HCT116 (cell line): ENCODE measurements around the gene ADAT3.

Source experiments
- POLR2AphosphoS5 ChIP-seq: IDR thresholded peaks from 2 replicates; pipeline ENCODE4 v1.6.1; 2011; ENCODE audit warnings: mild to moderate bottlenecking, low read depth, low read length, moderate library complexity
- TF ChIP-seq, protein P1 (sequence below): IDR thresholded peaks from 2 replicates; pipeline ENCODE4 v1.6.1; 2012; ENCODE audit warnings: low read depth
- TF ChIP-seq, protein P2 (sequence below), 3 experiments: fragments of 200-600 bp in 1 of 3; sonication (generic) in 1 of 3; IDR thresholded peaks in 2 of 3; conservative IDR thresholded peaks in 1 of 3; 2 replicates each; pipeline ENCODE4 v1.5.1; 2012 to 2017; ENCODE audit warnings: low read depth in 2 of 3, low read length in 2 of 3, antibody characterized with exemption in 1 of 3, borderline replicate concordance in 1 of 3, control low read depth in 1 of 3, mild to moderate bottlenecking in 1 of 3, mixed read lengths in 1 of 3, mixed run types in 1 of 3, moderate library complexity in 1 of 3; ENCODE audit not compliant: insufficient read depth in 1 of 3

DNA sequence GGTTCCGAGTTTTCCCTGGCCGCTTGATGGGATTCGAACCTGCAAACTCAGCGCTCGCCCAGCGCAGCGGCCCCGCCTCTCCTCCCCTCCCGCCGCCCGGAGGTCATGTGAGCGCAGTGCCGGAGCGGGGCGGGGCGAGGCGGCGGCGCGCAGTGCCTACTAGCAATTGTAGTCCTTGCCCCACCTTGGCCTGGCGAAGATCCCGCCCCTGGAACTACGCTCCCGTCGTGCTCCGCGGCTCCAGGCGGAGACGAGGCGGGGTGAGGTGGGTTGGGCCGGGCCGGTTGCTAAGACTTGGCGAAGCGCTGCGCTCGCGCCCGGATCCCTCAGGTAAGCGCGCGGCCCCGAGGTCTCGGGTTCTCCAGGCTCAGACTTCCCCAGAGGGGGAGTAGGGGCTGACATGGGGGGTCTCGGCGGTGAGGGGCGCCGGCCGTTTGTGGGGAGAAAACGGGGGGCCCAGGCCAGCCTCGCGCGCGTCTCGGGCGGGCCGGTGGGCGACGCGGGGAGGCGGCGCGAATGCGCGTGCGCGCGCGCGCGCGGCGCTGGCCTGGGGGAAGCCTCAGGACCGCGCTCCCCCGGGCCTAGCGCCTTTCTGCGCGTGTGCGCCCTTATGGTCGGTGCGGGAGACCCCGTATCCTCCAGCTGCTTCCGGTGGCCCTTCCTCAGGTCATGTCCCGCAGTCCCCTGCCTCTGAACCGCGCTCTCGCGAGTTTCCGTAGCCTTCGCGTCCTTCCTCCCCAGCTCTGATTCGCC is at the start of gene ADAT3, which contains the start of gene SCAMP4:
- TF ChIP-seq POLR2AphosphoS5, result peak; percentile 90
- TF ChIP-seq, protein P1, sequence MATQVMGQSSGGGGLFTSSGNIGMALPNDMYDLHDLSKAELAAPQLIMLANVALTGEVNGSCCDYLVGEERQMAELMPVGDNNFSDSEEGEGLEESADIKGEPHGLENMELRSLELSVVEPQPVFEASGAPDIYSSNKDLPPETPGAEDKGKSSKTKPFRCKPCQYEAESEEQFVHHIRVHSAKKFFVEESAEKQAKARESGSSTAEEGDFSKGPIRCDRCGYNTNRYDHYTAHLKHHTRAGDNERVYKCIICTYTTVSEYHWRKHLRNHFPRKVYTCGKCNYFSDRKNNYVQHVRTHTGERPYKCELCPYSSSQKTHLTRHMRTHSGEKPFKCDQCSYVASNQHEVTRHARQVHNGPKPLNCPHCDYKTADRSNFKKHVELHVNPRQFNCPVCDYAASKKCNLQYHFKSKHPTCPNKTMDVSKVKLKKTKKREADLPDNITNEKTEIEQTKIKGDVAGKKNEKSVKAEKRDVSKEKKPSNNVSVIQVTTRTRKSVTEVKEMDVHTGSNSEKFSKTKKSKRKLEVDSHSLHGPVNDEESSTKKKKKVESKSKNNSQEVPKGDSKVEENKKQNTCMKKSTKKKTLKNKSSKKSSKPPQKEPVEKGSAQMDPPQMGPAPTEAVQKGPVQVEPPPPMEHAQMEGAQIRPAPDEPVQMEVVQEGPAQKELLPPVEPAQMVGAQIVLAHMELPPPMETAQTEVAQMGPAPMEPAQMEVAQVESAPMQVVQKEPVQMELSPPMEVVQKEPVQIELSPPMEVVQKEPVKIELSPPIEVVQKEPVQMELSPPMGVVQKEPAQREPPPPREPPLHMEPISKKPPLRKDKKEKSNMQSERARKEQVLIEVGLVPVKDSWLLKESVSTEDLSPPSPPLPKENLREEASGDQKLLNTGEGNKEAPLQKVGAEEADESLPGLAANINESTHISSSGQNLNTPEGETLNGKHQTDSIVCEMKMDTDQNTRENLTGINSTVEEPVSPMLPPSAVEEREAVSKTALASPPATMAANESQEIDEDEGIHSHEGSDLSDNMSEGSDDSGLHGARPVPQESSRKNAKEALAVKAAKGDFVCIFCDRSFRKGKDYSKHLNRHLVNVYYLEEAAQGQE, result no peak
- TF ChIP-seq, protein P2, sequence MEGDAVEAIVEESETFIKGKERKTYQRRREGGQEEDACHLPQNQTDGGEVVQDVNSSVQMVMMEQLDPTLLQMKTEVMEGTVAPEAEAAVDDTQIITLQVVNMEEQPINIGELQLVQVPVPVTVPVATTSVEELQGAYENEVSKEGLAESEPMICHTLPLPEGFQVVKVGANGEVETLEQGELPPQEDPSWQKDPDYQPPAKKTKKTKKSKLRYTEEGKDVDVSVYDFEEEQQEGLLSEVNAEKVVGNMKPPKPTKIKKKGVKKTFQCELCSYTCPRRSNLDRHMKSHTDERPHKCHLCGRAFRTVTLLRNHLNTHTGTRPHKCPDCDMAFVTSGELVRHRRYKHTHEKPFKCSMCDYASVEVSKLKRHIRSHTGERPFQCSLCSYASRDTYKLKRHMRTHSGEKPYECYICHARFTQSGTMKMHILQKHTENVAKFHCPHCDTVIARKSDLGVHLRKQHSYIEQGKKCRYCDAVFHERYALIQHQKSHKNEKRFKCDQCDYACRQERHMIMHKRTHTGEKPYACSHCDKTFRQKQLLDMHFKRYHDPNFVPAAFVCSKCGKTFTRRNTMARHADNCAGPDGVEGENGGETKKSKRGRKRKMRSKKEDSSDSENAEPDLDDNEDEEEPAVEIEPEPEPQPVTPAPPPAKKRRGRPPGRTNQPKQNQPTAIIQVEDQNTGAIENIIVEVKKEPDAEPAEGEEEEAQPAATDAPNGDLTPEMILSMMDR (IDR thresholded peaks at IDR 0.05 in 2 of 3, conservative IDR thresholded peaks at IDR 0.05 in 1 of 3; ENCODE audit: borderline replicate concordance in 1 of 3, insufficient read depth in 1 of 3, low read depth in 2 of 3, low read length in 2 of 3), result no peak
